RWPE2 (cell line): ENCODE data around the gene RIN1.

Experiments used
- ATAC-seq: fragments of 200-7000 bp; cut with Tn5 transposase; 3 replicates; pipeline ENCODE4 v1.9.1; 2021; ENCODE audit warnings: low read depth
- DNase-seq: peaks from one replicate; pipeline ENCODE4 v3.0.0-alpha.2; 2020; ENCODE audit warnings: low spot score
- H3K27ac ChIP-seq: fragments of 450-650 bp; 2 replicates; pipeline ENCODE4 v1.5.1; 2017; ENCODE audit warnings: mild to moderate bottlenecking; ENCODE audit not compliant: poor library complexity, severe bottlenecking
- H3K27me3 ChIP-seq: fragments of 250-450 bp; sonication (Bioruptor Pico); 2 replicates; pipeline ENCODE4 v1.5.1; 2021; ENCODE audit warnings: mild to moderate bottlenecking, moderate library complexity; ENCODE audit not compliant: insufficient read depth, poor library complexity, severe bottlenecking
- H3K36me3 ChIP-seq: fragments of 250-450 bp; sonication (Bioruptor Pico); 2 replicates; pipeline ENCODE4 v1.5.1; 2020; ENCODE audit warnings: low read depth, mild to moderate bottlenecking, moderate library complexity
- H3K4me1 ChIP-seq: fragments of 250-450 bp; sonication (Bioruptor Pico); 2 replicates; pipeline ENCODE4 v1.5.1; 2021; ENCODE audit warnings: mild to moderate bottlenecking, moderate library complexity; ENCODE audit not compliant: insufficient read depth, poor library complexity, severe bottlenecking
- H3K4me3 ChIP-seq: fragments of 250-450 bp; sonication (Bioruptor Pico); 2 replicates; pipeline ENCODE4 v1.5.1; 2021; ENCODE audit warnings: mild to moderate bottlenecking, moderate library complexity; ENCODE audit not compliant: severe bottlenecking
- H3K9me3 ChIP-seq: fragments of 250-450 bp; sonication (Bioruptor Pico); 2 replicates; pipeline ENCODE4 v1.5.1; 2021; ENCODE audit warnings: mild to moderate bottlenecking, moderate library complexity; ENCODE audit not compliant: severe bottlenecking
- TF ChIP-seq, protein P1 (sequence below): fragments of 450-650 bp; IDR thresholded peaks from one replicate; pipeline ENCODE4 v1.5.1; 2017; ENCODE audit warnings: mild to moderate bottlenecking, moderate library complexity; ENCODE audit not compliant: poor library complexity, severe bottlenecking

RIN1 gene

DNA sequence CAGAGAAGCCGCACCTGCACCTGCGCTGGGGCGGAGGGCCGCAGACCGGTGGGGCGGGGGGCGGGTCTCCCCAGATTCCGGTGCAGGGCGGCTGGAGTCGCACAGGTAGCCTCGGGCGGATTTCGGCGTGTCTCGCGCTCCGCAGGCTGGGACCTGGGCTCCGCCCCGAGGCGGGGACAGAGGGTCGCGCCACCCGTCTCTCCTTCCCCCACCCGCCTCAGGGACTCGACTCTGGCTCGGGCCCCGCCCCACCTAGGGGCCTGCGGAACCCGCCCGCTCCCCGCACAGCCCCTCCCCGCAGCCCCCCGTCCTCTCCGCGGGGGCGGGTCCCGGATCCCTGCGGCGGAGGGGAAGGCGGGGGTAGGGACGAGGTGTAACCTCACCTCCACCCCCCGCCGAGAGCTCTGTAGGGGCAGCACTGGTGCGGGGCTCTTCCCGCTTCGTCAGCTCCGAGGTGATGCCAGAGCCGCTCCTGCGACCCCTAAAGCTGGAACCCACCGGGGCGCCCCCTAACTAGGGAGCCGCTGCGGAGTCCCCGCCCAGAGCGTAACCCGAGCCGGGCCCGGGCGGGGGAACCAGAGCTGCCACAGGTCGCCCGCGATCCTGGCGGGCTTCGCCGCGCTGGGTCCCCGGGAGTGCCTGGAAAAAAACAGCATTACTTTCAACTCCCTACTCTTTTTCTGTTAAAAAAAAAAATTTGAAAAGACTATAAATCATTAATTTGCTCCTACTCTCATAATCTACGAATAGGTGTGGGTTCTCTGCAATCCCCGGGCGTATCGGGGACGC, 35.6 kb upstream of the RIN1 start, which contains the start of gene SLC29A2:
TSS of gene SLC29A2 (minus strand) at position 134 of the 789 bp plus-strand sequence. CDS start 169 bp downstream, outside the sequence.
- Histone ChIP-seq H3K9me3 (no peaks in the 10 kb centered on the region), H3K27me3 (no peaks in the 10 kb centered on the region), H3K4me3 (peak within 1 kb of the TSS; percentile 73), H3K27ac (peak within 1 kb of the TSS; percentile 60), H3K36me3 (peaks cover 14% of the 10 kb centered on the region), H3K4me1 (peaks cover 12% of the 10 kb centered on the region)
- DNase-seq = peak; percentile 94
- TF ChIP-seq, protein P1, sequence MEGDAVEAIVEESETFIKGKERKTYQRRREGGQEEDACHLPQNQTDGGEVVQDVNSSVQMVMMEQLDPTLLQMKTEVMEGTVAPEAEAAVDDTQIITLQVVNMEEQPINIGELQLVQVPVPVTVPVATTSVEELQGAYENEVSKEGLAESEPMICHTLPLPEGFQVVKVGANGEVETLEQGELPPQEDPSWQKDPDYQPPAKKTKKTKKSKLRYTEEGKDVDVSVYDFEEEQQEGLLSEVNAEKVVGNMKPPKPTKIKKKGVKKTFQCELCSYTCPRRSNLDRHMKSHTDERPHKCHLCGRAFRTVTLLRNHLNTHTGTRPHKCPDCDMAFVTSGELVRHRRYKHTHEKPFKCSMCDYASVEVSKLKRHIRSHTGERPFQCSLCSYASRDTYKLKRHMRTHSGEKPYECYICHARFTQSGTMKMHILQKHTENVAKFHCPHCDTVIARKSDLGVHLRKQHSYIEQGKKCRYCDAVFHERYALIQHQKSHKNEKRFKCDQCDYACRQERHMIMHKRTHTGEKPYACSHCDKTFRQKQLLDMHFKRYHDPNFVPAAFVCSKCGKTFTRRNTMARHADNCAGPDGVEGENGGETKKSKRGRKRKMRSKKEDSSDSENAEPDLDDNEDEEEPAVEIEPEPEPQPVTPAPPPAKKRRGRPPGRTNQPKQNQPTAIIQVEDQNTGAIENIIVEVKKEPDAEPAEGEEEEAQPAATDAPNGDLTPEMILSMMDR = no peak
- peak; percentile 75 for ATAC-seq

DNA sequence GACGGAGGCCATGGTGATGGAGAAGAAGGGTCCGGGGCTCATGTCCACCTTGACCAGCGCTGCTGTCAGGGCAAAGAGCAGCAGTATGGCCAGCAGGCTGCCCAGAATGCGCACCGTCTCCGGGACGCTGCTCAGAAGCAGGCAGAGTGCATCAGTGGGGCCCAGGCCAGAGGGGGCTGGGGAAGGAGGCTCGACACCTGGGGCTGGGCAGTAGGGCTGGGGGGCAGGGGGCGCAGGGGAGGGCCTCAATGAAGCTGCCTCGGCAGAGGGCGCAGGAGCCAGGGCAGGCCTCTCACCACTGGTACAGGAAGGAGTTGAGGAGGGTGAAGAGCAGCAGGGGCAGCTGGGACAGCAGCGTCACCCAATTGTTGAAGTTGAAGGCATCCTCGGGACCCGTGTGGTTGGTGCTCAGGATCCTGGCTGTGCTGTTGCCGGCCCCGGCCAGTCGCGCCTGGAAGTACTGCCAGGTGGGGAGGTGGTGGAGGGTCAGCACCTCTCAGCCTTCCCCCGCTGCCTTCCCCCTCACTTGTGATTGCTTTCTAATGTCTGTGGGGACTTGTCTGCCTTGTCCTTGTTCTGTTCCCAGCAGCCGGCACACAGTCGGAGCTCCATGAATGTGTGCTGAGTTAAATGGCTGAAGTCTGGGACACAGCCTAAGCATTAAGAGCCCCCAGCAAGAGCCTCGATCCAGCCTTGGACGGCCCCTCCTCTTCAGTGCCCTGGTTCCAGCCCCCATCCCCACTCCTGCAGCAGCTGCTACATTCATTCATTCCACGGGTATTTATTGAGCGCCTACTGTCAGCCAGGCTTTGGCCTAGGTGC, 33.0 kb upstream of the RIN1 start:
- TF ChIP-seq, protein P1 = no peak
- Histone ChIP-seq H3K4me3 (no peak overlapping the region), H3K36me3 (peaks cover 20% of the 10 kb centered on the region), H3K27ac (no peak overlapping the region), H3K27me3 (no peaks in the 10 kb centered on the region), H3K9me3 (no peaks in the 10 kb centered on the region), H3K4me1 (peaks cover 12% of the 10 kb centered on the region)
- DNase-seq (no peak), ATAC-seq (no peak)

DNA sequence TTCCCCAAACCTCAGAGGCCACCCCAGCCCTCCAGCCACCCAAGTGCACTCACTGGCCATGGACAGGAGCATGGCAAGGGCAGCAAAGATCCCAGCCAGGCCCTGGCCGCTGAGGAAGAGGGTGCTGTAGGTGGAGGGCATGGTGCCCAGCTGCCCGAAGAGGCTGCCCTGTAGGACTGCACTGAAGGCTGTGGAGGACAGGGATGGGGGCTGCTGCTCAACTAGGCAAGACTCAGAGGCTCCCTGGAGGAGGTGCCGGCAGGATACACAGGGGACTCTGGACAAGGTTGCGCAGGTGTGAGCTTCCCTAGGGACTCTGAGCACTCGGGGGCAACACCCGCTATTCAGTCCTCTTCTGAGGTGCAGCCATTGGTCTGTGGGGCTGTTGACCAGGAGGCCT, 32.2 kb upstream of the RIN1 start:
- H3K4me1 ChIP-seq = peaks cover 11% of the 10 kb centered on the region

DNA sequence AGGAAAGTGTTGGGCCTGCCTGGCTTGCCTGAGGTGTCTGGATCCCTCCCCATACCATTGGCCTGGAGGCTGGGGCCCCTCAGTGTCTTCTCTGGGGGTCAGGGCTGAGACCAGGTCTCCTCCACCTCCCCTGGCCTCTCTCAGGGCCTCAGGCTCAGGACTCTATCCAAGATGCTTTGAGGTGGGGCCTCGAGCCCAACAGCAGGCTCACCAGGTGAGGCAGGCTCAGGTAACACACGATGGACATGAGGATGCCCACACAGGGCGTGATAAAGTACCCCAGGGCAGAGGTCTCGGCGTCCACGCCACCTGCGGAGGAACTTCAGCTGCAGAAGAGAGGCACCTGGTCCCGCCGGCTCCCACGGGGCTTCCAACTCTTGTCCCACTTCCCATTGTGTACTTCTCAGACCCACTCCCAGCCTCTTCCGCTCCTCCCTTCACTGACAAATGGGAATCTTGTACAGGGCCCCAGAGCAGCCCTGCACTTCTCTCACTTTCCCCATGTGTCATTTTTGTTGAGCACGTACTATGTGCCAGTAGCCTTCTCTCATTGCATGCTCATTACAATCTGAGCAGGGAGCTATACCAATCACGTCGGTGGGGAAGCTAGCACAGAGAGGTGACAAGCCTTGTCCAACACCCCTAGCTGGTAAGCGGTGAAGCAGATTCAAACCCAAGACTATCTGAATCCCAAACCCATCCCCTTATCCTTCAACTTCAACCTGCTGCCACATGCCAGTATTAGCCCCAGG, 31.5 kb upstream of the RIN1 start:
- ATAC-seq = no peak

More for the DNA sequence above, 32.2 kb upstream of the RIN1 start:
- Histone ChIP-seq H3K36me3 (peaks cover 20% of the 10 kb centered on the region), H3K9me3 (no peaks in the 10 kb centered on the region), H3K27ac (no peak overlapping the region), H3K27me3 (no peaks in the 10 kb centered on the region), H3K4me3 (no peak overlapping the region)
- no peak for ATAC-seq
- no peak for DNase-seq
- TF ChIP-seq, protein P1 = no peak

More for the DNA sequence above, 31.5 kb upstream of the RIN1 start:
- Histone ChIP-seq H3K4me1 (peaks cover 4% of the 10 kb centered on the region), H3K27ac (no peak overlapping the region), H3K27me3 (no peaks in the 10 kb centered on the region), H3K4me3 (no peak overlapping the region), H3K36me3 (peaks cover 25% of the 10 kb centered on the region), H3K9me3 (no peaks in the 10 kb centered on the region)
- DNase-seq = no peak
- TF ChIP-seq, protein P1 = no peak
